HFF-Myc (cell line): ENCODE data around the gene MN1.

Source experiments
- DNase-seq: peaks from one replicate; pipeline ENCODE4 v3.0.0-alpha.2; 2011; ENCODE audit warnings: low read depth; ENCODE audit errors: extremely low read depth
- H3K4me3 ChIP-seq: replicated peaks from 2 replicates; pipeline ENCODE4 v1.5.1; 2011; ENCODE audit warnings: low read depth, mild to moderate bottlenecking, control low read depth, low read length
- TF ChIP-seq, protein P1 (sequence below): IDR thresholded peaks from 2 replicates; pipeline ENCODE4 v1.5.1; 2012; ENCODE audit warnings: mild to moderate bottlenecking, low read depth, low read length, control low read depth; ENCODE audit errors: missing control alignments

Gene MN1

DNA sequence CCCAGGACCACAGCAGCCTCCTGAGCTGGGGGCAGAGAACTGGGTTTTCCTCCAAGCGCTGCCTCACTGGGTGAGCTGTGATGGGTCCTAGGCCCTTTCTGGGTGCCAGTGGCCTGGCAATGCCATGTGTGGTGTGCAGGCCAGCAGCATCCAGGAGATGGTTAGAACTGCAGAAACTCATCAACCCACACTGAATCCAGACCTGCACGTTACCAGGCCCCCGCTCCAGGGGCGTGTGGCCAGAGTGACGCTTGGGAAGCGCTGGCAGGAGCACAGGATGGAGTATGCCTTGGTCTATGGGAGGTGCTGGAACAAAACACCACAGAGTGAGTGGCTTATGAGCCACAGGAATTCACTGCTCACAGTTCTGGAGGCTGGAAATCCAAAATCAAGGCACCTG lies 97.0 kb downstream of the MN1 start:
- no peak overlapping the region for H3K4me3 ChIP-seq
- TF ChIP-seq, protein P1, sequence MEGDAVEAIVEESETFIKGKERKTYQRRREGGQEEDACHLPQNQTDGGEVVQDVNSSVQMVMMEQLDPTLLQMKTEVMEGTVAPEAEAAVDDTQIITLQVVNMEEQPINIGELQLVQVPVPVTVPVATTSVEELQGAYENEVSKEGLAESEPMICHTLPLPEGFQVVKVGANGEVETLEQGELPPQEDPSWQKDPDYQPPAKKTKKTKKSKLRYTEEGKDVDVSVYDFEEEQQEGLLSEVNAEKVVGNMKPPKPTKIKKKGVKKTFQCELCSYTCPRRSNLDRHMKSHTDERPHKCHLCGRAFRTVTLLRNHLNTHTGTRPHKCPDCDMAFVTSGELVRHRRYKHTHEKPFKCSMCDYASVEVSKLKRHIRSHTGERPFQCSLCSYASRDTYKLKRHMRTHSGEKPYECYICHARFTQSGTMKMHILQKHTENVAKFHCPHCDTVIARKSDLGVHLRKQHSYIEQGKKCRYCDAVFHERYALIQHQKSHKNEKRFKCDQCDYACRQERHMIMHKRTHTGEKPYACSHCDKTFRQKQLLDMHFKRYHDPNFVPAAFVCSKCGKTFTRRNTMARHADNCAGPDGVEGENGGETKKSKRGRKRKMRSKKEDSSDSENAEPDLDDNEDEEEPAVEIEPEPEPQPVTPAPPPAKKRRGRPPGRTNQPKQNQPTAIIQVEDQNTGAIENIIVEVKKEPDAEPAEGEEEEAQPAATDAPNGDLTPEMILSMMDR: no peak
- DNase-seq: no peak

- no peak for DNase-seq
- TF ChIP-seq, protein P1: no peak
- H3K4me3 ChIP-seq: no peak overlapping the region
Measured at GRCh38 chr22:27699383-27700019, 102.1 kb downstream of the MN1 start.

DNA sequence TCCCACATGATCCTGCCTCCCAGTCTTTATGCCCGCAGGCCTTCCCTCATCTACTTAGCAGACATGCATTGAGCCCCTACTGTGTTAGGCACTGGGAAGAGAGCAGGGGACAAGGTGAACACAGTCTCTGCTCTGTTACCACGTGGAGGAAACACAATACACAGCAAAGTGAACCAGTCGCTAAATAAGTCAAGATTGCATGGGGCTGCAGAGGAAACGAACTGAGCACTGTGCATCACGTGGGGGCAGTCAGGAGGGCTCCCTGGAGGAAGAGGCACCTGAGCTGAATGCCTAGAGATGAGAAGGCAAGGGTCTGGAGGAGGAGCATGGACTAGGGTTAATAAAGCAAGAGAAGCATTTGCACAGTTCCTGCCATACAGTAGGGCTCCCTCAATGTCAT lies 102.7 kb downstream of the MN1 start:
- no peak for DNase-seq
- H3K4me3 ChIP-seq: no peak overlapping the region
- TF ChIP-seq, protein P1: no peak
